ENCODE measurements around the gene C4orf51.
"Not testable (repeated sequence)": the region's sequence is repeated elsewhere in the genome, so short reads cannot be mapped to it uniquely, and the experiment has no call there.

C4orf51 gene

DNA sequence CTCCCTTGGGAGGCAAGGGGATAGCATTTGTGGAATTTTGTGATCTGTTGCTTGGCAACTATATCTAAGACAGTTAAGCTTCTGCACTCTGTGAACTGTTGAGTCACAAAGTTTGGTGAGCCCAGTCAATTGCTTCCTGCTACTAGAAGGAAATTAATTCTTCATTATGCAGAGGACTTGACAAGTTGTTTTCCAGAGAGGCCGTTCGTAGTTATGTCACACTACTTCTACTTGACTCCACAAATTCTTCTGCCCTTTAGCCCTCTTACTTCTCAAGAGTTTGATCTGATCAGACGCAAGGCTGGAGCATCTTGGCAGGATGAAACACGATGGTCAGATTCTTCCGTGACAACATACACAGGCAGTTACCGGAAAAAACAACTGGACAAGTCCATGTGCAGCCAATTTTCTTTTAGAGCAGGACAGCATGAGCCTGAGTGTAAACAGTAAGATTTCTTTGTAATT, at the start of gene C4orf51:
C4orf51 (plus strand) TSS at position 156 of the 465 bp plus-strand sequence; CDS start at position 214, 58 bp downstream.
- no peak for DNase-seq (ENCODE audit: low read depth, low spot score)

DNA sequence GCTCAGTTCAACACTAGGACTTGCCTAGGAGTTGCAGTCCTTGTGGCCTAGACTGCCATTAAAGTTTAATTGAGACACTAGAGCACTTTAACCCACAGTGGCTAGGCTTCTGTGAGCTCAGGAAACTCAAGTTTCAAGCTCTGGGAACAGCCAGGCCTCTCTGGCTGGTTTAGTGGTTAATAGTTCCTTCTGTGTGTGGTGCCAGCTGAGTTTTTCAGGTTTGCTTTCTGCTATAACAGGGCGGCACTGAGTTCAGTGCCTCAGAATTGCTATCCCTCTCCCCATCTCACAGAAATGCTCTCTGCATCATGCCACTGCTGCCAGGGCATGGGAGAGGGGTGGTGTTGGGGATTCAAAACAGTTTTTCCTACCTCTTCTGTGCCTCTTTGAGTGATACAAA, 44.8 kb upstream of the C4orf51 start:
- no peak for DNase-seq (ENCODE audit: low read depth, low spot score)

DNA sequence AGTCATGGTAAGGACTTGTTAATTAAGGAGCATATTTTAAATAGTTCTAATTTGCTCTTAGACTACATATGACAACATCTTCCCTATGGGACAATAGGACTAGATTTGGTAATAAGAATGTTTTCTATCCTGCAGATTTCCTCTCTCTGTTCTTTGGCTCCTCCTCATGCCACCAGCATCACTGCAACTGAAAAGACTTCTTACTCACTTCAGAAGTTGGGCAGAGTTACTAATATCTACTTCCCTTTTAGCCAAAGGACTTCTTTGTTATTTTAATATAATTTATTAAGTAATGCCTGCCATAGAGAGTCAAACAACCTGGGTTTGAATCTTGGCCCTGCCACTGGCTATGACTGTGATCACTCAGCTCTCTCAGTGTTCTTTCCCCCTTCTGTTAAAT, 44.3 kb upstream of the C4orf51 start:
- DNase-seq (ENCODE audit: low read depth, low spot score): no peak

DNA sequence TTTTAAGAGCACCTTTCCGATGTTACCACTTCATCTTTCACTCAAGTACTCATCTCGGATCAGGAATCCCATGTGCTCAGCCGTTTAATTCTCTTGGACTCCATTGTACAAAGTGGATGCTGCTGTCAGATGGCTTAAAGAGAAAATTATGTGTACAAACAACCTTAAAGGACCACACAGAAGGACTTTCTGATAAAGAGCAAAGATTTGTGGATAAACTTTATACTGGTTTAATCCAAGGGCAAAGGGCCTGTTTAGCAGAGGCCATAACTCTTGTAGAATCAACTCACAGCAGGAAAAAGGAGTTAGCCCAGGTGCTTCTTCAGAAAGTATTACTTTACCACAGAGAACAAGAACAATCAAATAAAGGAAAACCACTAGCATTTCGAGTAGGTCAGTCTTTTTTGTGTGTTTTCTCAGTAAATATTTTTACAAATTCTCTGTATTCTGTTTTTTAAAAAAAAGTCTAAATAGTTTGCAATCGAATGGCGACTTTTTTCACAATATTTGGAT, 40.7 kb upstream of the C4orf51 start:
- no peak for DNase-seq (ENCODE audit: low read depth, low spot score)

DNA sequence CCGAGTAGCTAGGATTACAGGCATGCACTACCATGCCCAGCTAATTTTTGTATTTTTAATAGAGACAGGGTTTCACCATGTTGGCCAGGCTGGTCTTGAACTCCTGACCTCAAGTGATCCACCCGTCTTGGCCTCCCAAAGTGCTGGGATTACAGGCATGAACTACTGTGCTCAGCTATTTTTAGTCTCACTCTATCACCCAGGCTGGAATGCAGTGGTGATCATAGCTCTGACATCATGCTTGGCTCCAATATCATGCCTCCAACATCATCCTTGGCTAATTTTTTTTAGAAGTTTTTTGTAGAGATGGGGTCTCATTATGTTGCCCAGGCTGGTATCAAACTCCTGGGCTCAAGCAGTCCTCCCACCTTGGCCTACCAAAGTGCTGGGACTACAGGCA, 39.7 kb upstream of the C4orf51 start:
- not testable (repeated sequence) for DNase-seq (ENCODE audit: low read depth, low spot score)

DNA sequence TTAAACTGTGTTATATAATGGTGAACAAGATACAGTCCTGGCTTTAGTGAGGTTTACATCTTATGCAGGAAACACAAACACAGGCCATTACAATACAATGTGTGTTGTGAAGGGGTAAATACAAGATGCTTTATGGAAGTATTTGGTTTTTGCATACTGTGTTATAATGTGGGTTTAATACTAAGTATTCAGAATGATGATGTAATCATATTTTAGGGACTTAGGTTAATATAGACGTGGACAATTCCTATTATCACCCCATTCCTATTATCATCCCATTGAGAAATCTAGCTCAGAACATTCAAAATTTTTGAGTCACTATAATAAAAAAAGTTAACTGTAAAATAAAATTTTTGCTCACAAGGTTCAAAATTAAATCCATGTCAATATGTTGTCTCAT, 36.7 kb upstream of the C4orf51 start:
- DNase-seq (ENCODE audit: low read depth, low spot score): no peak

DNA sequence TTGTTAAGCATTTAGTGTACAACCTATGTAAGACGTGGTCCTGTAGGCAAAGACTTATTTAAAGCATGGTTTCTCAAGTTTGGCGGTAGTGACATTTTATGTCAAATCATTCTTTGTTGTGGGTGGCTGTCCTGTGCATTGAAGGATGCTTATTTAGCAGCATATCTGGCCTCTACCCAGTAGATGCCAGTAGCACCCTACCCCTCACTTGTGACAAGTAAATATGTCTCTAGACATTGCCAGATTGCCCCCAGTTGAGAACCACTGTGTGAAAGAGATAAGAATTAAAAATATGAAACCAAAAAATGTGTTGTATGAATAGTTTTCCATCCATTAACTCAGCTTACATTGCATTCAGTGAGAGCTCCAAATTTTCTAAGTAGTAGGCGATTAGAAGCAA, 35.2 kb upstream of the C4orf51 start:
- DNase-seq (ENCODE audit: low read depth, low spot score): no peak

DNA sequence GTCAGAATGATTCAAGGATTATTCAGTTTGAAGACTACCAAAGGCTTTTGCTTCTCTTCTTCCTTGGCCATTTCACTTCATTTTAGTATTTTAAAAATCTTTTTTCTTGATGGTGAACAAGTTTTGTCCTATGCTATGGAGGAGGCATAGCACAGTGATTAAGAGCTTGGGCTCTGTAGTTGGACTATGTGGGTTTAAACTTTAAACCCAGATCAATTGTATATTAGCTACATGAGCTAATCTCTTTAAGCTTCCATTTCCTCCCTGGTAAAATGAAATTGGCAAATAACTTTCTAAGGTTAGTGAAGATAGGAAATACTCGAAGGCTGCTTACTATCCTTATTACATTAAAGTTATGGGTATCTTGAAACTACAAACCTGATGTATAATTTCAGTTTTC, 23.8 kb upstream of the C4orf51 start:
- no peak for DNase-seq (ENCODE audit: low read depth, low spot score)

DNA sequence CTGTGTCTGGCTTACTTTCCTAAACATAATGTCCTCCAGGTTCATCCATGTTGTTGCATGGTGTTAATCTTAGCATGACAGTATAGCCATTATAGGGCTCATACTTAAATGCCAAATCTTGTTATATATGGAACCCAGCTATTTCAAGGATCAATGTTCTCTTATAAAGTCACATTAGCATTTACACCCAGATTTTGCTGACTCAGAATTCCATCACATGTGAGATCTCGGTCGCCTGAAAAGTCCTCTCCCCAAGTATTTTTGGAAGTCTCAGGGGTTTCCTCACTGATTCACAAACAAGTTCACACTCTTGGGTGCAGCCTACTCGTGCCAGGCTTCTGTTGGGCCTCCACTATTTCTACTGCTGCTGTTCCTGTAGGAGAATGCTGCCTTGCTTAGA, 19.9 kb upstream of the C4orf51 start:
- no peak for DNase-seq (ENCODE audit: low read depth, low spot score)

DNA sequence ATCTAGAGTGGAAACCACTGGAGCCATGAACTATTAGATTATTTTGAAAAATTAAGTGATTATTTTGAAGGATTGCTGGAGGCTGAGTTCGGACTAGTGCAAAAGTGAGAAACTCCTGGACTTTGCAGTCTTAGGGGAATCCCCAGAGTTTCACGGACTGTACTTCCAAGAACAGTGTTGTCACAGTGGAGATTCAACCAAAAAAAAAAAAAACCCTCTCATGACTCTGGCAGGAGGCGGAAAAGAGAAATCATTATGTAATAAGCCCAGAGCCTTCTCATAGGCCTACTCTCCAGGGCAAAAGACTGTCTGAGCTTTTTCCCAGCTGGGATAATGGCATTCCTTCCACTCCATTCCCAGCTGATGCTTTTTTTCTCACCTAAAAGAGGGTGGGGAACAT, 16.8 kb upstream of the C4orf51 start:
- DNase-seq (ENCODE audit: low read depth, low spot score): no peak

DNA sequence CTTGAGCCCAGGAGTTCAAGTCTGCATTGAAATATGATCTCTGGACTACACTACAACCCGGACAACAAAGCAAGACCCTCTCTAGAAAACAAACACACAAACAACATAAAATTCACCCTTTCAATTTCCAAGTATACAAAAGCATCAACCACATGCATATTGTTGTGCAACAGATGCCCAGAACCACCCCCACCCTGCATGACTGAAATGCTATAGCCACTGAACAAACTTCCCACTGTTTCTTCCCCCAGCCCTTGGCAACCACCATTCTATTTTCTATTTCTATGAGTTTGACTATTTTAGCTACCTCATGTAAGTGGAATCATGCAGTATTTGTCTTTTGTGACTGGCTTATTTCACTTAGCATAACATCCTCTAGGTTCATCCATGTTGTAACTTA, 14.2 kb upstream of the C4orf51 start:
- no peak for DNase-seq (ENCODE audit: low read depth, low spot score)

DNA sequence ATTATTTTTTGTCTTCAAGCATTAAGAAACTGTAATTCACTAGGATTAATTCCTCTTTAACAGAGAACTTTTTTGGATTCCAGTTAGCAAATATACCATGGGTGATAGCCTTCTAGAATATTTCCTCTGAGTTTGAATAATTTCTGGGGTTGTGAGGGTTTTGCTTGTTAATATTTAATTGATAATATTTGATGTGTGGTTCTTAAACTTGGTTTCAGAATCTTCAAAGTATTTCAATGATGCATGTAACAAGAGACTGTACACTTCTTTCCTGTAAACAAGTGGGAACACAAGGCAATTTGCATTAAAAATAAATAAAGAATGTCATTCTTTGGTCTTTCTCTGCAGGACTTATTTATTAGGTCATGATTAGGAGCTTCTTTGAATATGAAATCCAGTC, 9.5 kb upstream of the C4orf51 start:
- no peak for DNase-seq (ENCODE audit: low read depth, low spot score)

DNA sequence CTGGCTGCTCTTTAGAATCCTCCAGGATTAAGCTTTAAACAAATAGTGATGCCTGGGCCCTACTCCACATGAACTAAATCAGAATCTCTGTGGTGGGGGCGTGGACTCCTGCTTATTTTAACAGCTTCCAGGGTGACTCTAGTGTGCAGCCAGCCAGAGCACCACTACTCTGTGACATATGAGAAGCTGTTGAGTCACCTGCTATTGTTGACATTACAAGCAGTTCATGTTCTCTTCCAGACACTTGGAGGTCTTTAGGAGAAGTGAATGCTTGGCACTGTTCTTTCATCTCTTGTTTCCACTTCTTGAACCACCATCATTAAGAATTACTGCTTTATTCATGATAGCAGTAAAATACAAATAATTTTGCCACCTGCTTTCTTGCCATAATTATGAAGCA, 426 bp upstream of the C4orf51 start:
- peak; percentile 66 for DNase-seq (ENCODE audit: low read depth, low spot score)

DNA sequence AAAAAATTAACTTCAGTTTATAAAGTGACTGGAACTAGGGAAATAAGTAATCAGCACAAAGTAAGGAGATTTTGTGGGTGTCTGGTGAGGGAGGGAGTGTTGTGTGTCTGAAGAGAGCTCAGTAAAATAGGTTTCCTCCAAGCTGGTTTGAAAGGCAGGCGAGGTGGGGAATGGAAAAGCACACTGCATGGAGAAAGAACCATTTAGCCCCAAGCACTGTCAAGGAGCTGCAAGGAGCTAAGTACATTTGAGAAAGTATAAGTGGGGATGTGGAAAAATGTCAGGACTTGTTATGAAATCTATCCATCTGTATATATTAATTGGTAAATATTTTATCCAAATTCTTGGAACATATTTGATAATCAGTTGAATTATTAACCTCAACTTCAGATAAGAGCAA, 956 bp downstream of the C4orf51 start:
- no peak for DNase-seq (ENCODE audit: low read depth, low spot score)

DNA sequence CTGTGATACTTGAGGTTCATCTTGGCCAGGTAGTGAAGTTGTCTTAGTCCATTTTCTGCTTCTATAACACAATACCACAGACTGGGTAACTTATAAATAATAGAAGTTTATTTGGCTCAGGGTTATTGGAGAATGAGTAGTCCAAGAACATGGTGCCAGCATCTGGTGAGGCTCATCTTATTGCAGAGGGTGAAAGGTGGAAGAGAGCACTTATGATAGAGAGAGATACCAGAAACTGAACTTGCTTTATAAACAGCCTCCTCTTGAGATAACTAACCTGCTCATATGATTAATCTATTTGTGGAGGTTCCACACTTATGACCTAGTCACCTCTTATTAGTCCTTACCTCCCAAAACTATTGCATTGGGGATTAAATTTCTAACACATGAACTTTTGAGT, 1.6 kb downstream of the C4orf51 start:
- no peak for DNase-seq (ENCODE audit: low read depth, low spot score)

DNA sequence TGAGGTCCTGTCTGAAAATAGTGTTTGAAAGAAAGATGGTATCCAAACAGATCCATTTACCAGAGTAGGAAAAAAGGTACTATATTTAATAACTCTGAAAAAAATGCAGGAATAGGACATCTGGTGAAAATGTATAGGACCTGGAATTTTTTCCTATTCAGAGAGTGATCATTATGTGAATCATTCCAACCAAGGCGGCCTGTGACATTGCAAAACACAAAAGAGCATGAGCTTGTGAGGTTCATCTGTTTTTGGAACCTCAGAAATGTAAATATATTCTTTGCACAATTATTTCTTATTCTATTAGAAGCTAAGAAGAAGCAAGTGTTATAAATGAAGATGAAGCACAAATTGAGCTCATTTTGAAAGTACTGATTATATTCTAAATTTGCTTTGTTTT, 2.0 kb downstream of the C4orf51 start:
- DNase-seq (ENCODE audit: low read depth, low spot score): no peak

DNA sequence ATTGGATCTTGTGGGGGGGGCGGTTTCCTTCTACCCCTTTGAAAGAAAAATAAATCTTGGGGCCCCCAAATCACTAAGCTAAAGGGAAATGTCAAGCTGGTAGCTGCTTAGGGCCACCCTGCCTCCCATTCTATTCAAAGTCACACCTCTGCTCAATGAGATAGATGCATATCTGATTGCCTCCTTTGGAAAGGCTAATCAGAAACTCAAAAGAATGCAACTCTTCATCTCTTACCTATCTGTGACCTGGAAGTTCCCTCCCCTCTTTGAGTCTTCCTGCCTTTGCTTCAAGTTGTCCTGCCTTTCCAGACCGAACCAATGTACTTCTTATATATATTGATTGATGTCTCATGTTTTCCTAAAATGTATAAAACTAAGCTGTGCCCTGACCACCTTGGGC, 7.0 kb downstream of the C4orf51 start:
- no peak for DNase-seq (ENCODE audit: low read depth, low spot score)

DNA sequence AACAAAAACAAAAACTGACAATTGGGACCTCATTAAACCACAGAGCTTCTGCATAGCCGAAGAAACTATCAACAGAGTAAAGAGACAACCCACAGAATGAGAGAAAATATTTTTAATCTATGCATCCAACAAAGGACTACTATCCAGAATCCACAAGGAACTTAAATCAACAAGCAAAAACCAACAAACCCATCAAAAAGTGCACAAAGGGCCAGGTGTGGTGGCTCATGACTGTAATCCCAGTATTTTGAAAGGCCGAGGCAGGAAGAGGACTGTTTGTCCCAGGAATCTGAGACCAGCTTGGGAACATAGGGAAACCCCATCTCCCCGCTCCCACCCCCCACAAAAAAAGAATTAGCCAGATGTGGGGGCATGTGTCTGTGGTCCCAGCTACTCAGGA, 10.7 kb downstream of the C4orf51 start:
- DNase-seq (ENCODE audit: low read depth, low spot score): no peak

DNA sequence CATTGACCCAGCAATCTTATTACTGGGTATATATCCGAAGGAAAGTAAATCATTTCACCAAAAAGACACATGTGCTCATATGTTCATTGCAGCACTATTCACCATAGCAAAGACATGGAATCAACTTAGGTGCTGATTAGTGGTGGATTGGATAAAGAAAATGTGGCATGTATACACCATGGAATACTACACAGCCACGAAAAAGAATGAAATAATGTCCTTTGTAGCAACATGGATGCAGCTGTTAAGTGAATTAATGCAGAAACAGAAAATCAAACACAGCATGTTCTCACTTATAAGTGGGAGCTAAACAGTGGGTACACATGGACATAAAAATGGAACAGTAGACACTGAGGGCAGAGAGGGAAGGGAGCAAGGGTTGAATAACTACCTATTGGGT, 11.5 kb downstream of the C4orf51 start:
- DNase-seq (ENCODE audit: low read depth, low spot score): not testable (repeated sequence)

DNA sequence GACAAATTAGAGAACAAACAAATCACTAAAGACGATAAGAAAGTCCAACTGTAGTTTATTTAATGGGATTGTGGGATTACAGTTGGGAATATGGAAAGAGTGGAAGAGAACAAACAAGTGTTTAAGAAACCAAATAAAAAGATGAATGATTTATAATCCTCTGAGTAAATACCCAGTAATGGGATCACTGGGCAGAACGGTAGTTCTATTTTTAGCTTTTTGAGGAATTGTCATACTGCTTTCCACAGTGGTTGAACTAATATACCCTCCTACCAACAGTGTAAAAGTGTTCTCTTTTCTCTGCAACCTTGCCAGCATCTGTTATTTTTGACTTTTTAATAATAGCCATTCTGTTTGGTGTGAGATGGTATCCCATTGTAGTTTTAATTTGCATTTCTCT, 15.0 kb downstream of the C4orf51 start:
- no peak for DNase-seq (ENCODE audit: low read depth, low spot score)

DNA sequence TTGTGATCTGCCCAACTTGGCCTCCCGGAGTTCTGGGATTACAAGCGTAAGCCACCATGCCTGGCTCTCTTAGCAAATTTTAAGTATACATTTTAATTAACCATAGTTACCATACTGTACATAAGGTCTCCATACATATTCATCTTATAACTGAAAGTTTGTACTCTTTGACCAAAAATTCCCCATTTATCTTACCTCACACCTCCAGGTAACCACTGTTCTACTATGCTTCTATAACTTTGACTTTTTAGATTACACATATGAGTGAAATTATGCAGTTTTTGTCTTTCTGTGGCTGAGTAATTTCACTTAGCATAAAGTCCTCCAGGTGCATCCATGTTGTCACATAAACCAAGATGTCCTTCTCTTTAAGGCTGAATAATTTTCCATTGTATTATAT, 17.4 kb downstream of the C4orf51 start:
- DNase-seq (ENCODE audit: low read depth, low spot score): no peak

DNA sequence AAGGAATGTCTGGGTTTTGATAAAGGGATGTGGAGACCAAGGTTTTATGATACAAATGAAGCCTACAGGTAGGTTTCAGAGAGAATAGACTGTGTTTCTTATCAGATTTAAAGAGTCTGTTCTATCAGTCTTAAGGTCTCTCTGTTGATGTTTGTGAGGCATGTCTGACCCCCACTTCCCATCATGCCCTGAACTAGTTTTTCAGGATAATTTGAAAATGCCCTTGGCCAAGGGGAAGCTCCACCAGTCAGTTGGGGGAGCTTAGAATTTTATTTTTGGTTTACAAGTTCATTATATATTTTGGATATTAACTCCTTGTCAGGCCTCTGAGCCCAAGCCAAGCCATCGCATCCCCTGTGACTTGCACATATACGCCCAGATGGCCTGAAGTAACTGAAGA, 18.6 kb downstream of the C4orf51 start:
- no peak for DNase-seq (ENCODE audit: low read depth, low spot score)

DNA sequence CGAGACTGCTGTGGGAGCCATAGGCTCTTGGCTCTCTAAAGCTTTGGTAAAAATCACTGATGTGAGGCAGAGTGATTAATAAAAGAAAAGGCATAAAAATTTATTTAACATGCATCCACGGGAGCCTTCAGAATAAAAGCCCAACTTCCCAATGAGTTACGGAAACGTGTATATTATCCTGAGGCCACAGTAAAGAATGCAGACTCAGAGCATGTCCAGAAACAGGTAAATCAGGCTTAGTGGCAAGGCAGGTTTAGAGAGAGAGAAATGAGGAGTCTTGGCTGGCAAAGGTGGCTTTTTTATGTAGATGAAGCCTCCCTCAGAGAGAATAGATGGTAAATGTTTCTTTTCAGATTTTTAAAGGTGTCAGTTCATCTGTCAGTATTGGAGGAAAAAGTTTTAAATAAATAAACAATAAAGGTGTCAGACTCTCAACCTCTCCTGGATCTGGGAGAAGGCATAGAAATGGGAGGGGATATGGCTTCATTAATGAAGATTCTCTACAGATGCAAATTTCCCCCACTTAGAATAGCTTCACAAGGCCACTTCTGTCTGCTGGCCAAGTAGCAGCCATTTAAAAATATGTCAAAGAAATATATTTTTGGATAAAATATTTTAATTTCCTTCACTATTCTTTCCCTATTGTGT, 24.0 kb downstream of the C4orf51 start:
- DNase-seq (ENCODE audit: low read depth, low spot score): no peak

DNA sequence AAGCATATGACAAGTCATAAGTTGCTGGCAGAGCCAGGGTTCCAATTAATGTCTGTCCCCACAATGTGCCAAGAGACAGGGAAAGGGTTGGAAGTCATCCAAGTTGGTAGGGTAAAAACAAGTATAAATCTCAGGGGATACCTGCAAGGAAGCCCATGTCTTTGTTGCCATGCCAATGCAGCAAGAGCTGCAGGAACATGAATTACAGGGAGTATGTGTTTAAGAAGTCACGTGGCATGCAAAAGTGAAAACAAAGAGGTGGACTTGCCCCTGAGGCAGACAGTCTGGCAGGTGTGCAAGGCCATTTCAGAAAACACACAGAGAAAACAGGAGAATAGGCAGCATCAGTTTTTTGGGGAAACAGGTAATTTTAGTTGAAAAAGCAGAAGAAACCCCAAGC, 29.4 kb downstream of the C4orf51 start:
- DNase-seq (ENCODE audit: low read depth, low spot score): no peak
